HG02981 (cell line): ENCODE results near the gene MTG2.

Experiments
- ATAC-seq: cut with Tn5 transposase; IDR thresholded peaks from one replicate; pipeline ENCODE4 v1.9.1; 2021; ENCODE audit warnings: mild to moderate bottlenecking, moderate library complexity; ENCODE audit not compliant: unreplicated experiment

Gene MTG2

GRCh38 chr20:62203378-62204030, 20.7 kb downstream of the MTG2 start:
- no peak for ATAC-seq

GRCh38 chr20:62205618-62206387, 23.0 kb downstream of the MTG2 start:
- no peak for ATAC-seq

- no peak for ATAC-seq
Observed at GRCh38 chr20:62206388-62206775, 23.6 kb downstream of the MTG2 start.

GRCh38 chr20:62208061-62208794, 25.4 kb downstream of the MTG2 start:
- ATAC-seq: no peak

GRCh38 chr20:62208795-62209755, 26.2 kb downstream of the MTG2 start:
- no peak for ATAC-seq

- ATAC-seq: no peak
Observed at GRCh38 chr20:62209850-62210495, 27.1 kb downstream of the MTG2 start.

GRCh38 chr20:62210496-62210855, 27.6 kb downstream of the MTG2 start:
- ATAC-seq: no peak

GRCh38 chr20:62211216-62211615, 28.4 kb downstream of the MTG2 start:
- no peak for ATAC-seq

GRCh38 chr20:62211769-62212288, 29.0 kb downstream of the MTG2 start:
- ATAC-seq: no peak

GRCh38 chr20:62212299-62212698, 29.5 kb downstream of the MTG2 start:
- ATAC-seq: no peak

- no peak for ATAC-seq
Observed at GRCh38 chr20:62214067-62214466, 31.2 kb downstream of the MTG2 start.

- ATAC-seq: no peak
Observed at GRCh38 chr20:62215020-62215990, 32.5 kb downstream of the MTG2 start.

- ATAC-seq: no peak
Observed at GRCh38 chr20:62215991-62216635, 33.3 kb downstream of the MTG2 start.

GRCh38 chr20:62216636-62217566, 34.1 kb downstream of the MTG2 start:
- ATAC-seq: no peak

- ATAC-seq: no peak
Observed at GRCh38 chr20:62217913-62218773, 35.3 kb downstream of the MTG2 start.
